ENCODE measurements around the gene ASIC1.
A peak's percentile ranks its signal among the peaks of the same experiment; 100 is the strongest.

The ASIC1 gene

GRCh38 chr12:50132505-50133135, 75.2 kb downstream of the ASIC1 start:
- DNase-seq (ENCODE audit: insufficient read length, low spot score) (no peak), FAIRE-seq (peak; percentile 18)

Measured in GM19239 (cell line).